A673 (cell line): Measurements from ENCODE around the gene COMP. TPM values are rescaled to one million over a fixed set of nuclear protein-coding genes. Genes with fewer than 3 reads are reported as not detected.

Source experiments
- BruUV-seq: library from RNA; stranded (reverse); fragments of 400-500 nt; replicated peaks from 2 replicates; lab custom pipeline; 2021; lab: Mats Ljungman, UMichigan
- CTCF ChIA-PET: fragments of 300-600 bp; sonication (Branson Sonifier 250); formaldehyde crosslinking; loops from one replicate; lab custom pipeline; 2022; ENCODE audit warnings: antibody characterized with exemption; lab: Charles Lee
- POLR2A ChIA-PET: fragments of 300-600 bp; sonication (Branson Sonifier 250); formaldehyde crosslinking; loops from one replicate; lab custom pipeline; 2022; ENCODE audit warnings: antibody characterized with exemption; ENCODE audit not compliant: low non-redundant PET; lab: Charles Lee
- DNase-seq: peaks from one replicate; pipeline ENCODE4 v3.0.0-alpha.2; 2015; ENCODE audit warnings: low spot score
- H3K27ac ChIP-seq: fragments of 200-600 bp; sonication (generic); 2 replicates; pipeline ENCODE4 v1.5.1; 2016; ENCODE audit warnings: mixed run types, low read depth, mild to moderate bottlenecking, mixed read lengths, antibody characterized with exemption, low read length; ENCODE audit not compliant: poor library complexity, severe bottlenecking
- H3K27me3 ChIP-seq: fragments of 200-600 bp; sonication (generic); replicated peaks from 2 replicates; pipeline ENCODE4 v1.6.1; 2017; ENCODE audit warnings: mixed run types, low read depth, mild to moderate bottlenecking, mixed read lengths, antibody characterized with exemption, low read length; ENCODE audit not compliant: insufficient read depth, poor library complexity
- H3K36me3 ChIP-seq: fragments of 200-600 bp; sonication (generic); 2 replicates; pipeline ENCODE4 v1.6.1; 2016; ENCODE audit warnings: mixed run types, mild to moderate bottlenecking, mixed read lengths, antibody characterized with exemption, low read length; ENCODE audit not compliant: insufficient read depth, poor library complexity, severe bottlenecking
- H3K4me1 ChIP-seq: fragments of 200-600 bp; sonication (generic); 2 replicates; pipeline ENCODE4 v1.6.1; 2017; ENCODE audit warnings: mixed run types, mild to moderate bottlenecking, mixed read lengths, antibody characterized with exemption, low read length; ENCODE audit not compliant: insufficient read depth, poor library complexity, severe bottlenecking
- H3K4me3 ChIP-seq: fragments of 200-600 bp; sonication (generic); 2 replicates; pipeline ENCODE4 v1.5.1; 2016; ENCODE audit warnings: low read depth, mixed run types, mild to moderate bottlenecking, mixed read lengths, low read length; ENCODE audit not compliant: poor library complexity, severe bottlenecking
- H3K9me3 ChIP-seq: fragments of 200-600 bp; sonication (generic); 2 replicates; pipeline ENCODE4 v1.6.1; 2016; ENCODE audit warnings: mixed run types, low read depth, mild to moderate bottlenecking, mixed read lengths, antibody characterized with exemption, low read length; ENCODE audit not compliant: poor library complexity, severe bottlenecking
- CTCF ChIP-seq: fragments of 300-800, 200-600 bp; sonication (generic); conservative IDR thresholded peaks from 2 replicates; pipeline ENCODE4 v1.5.1; 2017; ENCODE audit warnings: low read depth, mild to moderate bottlenecking, antibody characterized with exemption, low read length, moderate library complexity, mixed read lengths
- EZH2 ChIP-seq: fragments of 200-600 bp; sonication (generic); IDR thresholded peaks from 2 replicates; pipeline ENCODE4 v1.6.1; 2017; ENCODE audit warnings: borderline replicate concordance, low read depth, mild to moderate bottlenecking, mixed read lengths, antibody characterized with exemption, low read length; ENCODE audit not compliant: poor library complexity, severe bottlenecking
- intact Hi-C: fragments of 100-400 bp; cut with micrococcal nuclease; formaldehyde crosslinking; loops from one replicate; pipeline ENCODE4 v1.10.0; 2022; ENCODE audit not compliant: unreplicated experiment
- total RNA-seq: library from RNA; stranded (reverse); gene quantifications from 2 replicates; pipeline ENCODE4 v1.2.3, GENCODE V29; 2021

Gene COMP
- total RNA-seq, 1 experiment from 2014 or later: not detected

- ChIA-PET POLR2A (no interaction called here), CTCF (interaction anchor here (0.6 kb wide), 1 partner anchor 98 kb away, joined by 18 read pairs; no protein-coding TSS in a partner anchor)
- TF ChIP-seq CTCF (no peak), EZH2 (no peak)
- Histone ChIP-seq H3K4me3 (no peak overlapping the region), H3K4me1 (no peaks in the 10 kb centered on the region), H3K27ac (no peak overlapping the region), H3K9me3 (no peaks in the 10 kb centered on the region), H3K36me3 (no peaks in the 10 kb centered on the region), H3K27me3 (no peaks in the 10 kb centered on the region)
- intact Hi-C loops: loop anchor here (5.0 kb wide), 1 partner anchor 77 kb away; no protein-coding TSS in a partner anchor
- DNase-seq: no peak
- BruUV-seq: no TSS peak
Observed at GRCh38 chr19:18769989-18770528, 21.0 kb downstream of the COMP start.

GRCh38 chr19:18768997-18769891 lies 21.9 kb downstream of the COMP start:
- H3K27ac ChIP-seq: no peak overlapping the region
- intact Hi-C loops: no loop called here
- TF ChIP-seq EZH2: no peak
- no peak for TF ChIP-seq CTCF
- H3K4me1 ChIP-seq: no peaks in the 10 kb centered on the region
- no peak overlapping the region for H3K4me3 ChIP-seq
- no peaks in the 10 kb centered on the region for H3K27me3 ChIP-seq
- H3K9me3 ChIP-seq: no peaks in the 10 kb centered on the region
- ChIA-PET CTCF (interaction anchor here (0.6 kb wide), 1 partner anchor 98 kb away, joined by 18 read pairs; no protein-coding TSS in a partner anchor), POLR2A (no interaction called here)
- H3K36me3 ChIP-seq: no peaks in the 10 kb centered on the region
- DNase-seq: no peak
- BruUV-seq: no TSS peak

- Histone ChIP-seq H3K4me1 (no peaks in the 10 kb centered on the region), H3K4me3 (no peak overlapping the region), H3K36me3 (no peaks in the 10 kb centered on the region), H3K9me3 (no peaks in the 10 kb centered on the region), H3K27ac (no peak overlapping the region), H3K27me3 (no peaks in the 10 kb centered on the region)
- TF ChIP-seq EZH2: no peak
- no peak; the same call in 1 of the 2 replicates for TF ChIP-seq CTCF
- no peak for DNase-seq
- ChIA-PET CTCF (no interaction called here), POLR2A (no interaction called here)
- intact Hi-C loops: no loop called here
- no TSS peak for BruUV-seq
Observed at GRCh38 chr19:18768046-18768771, 22.9 kb downstream of the COMP start.
